T-helper 9 cell (primary cell): ENCODE results near the gene GADD45B.
"Not testable (repeated sequence)": the region's sequence is repeated elsewhere in the genome, so short reads cannot be mapped to it uniquely, and the experiment has no call there.

ENCODE experiments used
- DNase-seq: peaks from one replicate; pipeline ENCODE4 v3.0.0-alpha.2; 2020

The GADD45B gene

DNA sequence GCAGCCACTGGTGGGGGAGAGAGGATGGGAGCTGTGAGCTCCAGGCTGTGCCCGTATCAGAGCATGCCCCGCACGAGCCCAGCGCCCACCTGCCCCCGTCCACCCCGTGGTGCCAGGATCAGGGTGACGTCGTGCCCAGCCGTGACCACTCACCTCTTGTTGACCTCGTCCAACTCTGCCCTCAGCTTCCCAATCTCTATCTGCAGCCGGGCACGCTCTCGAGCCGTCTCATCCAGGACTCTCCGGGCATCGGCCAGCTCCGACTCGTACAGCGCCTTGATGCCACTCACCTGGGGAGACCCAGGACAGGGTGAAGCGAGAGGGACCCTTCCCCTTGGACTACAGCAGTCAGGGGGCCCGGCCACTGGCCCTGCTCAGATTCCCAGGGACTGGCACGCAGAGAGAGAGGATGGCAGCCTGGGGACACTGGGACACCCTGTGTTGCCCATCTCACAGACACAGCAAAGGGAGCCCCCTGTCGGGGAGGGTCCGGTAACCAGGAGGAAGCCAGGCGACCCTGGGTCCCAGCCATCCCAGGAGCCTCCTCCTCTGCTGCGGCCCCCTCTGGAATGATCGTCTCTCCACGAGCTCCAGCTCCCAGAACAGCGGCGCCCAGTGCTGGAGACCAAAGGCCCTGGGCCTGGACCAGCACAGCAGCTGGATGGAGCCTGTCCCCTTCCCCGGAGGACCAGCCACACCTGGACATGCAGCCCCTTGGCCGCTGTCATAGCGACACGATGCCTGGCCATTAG is 31.5 kb upstream of the GADD45B start:
- no peak for DNase-seq

DNA sequence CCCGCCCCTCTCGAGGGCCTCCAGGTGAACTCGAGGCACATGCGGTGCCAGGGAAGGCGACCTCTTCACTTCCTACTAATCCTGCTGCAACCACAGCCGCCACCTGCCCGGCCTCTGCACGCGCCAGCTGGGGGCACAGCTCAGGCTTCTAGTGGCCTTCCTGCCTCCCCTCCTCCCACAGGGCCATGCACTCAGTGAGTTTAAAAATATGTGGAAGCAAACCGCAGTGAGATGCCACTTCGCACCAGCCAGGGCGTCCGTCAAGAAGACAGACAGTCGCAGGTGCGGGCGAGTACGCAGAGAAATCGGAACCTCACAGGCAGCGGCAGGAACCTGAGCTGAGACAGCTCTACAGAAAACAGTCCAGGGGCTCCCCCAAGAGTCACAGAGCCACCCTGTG is 29.5 kb upstream of the GADD45B start:
- DNase-seq: no peak

DNA sequence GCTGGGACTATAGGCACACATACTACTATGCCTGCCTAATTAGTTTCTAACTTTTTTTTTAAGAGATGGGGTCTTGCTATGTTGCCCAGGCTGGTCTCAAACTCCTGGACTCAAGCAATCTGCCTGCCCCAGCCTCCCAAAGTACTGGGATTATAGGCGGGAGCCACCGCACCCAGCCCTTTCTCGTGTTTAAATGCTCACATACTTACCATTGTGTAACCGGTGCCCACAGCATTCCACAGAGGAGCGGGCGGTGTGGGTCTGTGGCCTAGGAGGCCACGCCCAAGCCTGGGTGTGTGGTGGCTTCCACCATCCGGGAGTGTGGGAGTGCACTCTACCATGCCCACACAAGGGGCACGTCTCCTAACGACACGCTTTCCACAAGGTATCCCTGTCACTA is 26.9 kb upstream of the GADD45B start:
- DNase-seq: no peak

DNA sequence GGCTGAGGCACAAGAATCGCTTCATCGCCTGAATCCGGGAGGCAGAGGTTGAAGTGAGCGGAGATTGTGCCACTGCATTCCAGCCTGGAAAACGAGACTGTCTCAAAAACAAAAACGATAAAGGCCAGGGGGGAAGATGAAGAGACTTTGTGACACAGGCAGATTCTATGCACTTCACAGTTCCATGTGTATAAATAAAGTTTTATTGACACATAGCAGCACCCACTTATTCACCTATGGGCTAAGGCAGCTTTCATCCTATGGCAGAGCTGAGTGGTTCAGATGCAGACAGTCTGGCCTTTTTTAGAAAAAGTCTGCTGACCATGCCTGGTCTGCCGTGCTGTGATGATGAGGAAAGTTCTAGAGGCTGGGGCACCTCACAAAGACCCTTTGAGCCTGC is 24.8 kb upstream of the GADD45B start:
- no peak for DNase-seq

DNA sequence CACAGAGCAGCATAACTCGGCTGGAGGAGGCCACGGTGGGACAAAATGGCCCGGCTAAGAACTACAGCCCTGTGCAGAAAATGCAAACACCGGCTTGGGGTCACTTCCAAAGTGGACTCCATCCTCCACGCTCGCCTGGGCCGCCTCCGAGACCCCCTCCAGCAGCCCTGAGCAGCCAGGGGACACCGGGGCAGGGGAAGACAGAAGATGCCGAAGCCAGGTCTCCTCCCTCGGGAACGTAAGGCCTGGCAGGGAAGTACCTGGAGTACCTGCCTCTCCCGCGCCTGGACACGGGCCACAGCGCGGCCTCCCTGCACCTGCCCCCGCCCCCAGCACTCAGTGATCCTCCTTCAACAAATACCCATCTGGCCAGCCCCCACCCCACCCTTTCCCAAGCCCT is 24.2 kb upstream of the GADD45B start:
- DNase-seq: no peak

DNA sequence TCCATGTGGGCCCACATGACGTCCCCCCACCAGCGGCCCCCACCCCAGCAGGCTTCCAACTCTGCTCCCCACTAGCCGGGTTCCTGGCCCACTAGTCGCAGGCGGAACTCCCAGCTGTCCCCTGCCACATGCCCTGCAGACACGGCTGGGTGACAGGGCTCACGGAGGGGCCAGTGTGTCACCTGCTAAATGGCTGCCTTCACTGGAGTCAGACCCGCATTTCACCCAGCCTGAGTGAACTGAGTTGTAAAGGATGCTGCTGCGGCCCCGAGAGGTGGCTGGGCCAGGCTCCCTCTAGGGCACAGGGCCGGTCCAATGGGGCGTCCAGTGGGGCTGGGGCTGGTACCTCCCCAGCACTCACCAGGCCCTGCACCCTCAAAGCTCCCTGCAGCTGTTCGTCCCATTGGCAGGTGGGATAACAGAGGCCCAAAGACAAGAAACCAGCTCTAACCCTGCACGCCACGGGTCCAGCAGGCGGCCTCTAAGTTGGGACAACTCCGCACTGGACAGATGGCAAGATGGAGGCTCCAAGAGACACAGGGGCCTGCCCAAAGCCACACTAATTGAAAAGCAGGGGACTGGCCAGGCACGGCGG is 22.4 kb upstream of the GADD45B start:
- no peak for DNase-seq

DNA sequence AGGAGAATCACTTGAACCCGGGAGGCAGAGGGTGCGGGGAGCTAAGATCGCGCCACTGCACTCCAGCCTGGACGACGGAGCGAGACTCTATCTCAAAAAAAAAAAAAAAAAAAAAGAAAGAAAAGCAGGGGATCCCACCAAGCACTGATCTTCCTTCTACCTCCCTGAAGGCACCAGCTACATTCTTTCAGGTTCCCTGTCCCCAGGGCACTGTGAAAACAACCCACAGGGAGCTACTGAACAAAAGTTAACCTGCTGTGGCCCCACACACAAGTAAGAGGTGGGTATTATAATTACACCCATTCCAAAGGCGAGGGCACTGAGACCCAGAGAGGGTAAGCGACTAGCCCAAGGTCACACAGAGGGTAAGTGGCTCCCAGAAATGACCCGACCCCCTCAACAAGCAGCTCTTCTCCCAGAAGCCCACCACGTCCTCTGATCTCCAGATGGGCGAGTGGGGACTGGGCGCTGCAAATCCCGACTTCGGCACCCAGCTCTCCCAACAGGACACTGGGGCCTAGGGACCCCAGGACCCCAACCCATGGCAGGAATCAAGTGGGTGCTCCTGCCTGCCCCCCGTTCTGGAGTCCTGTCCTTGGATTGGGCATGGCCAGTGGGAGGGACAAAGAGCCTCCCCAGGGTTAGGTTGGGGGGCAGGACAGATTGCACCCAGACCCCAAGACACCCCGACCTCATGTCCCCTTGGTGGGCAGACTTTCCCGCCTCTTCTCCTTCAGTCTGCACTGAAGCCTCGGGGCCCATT is 21.5 kb upstream of the GADD45B start:
- DNase-seq: no peak

DNA sequence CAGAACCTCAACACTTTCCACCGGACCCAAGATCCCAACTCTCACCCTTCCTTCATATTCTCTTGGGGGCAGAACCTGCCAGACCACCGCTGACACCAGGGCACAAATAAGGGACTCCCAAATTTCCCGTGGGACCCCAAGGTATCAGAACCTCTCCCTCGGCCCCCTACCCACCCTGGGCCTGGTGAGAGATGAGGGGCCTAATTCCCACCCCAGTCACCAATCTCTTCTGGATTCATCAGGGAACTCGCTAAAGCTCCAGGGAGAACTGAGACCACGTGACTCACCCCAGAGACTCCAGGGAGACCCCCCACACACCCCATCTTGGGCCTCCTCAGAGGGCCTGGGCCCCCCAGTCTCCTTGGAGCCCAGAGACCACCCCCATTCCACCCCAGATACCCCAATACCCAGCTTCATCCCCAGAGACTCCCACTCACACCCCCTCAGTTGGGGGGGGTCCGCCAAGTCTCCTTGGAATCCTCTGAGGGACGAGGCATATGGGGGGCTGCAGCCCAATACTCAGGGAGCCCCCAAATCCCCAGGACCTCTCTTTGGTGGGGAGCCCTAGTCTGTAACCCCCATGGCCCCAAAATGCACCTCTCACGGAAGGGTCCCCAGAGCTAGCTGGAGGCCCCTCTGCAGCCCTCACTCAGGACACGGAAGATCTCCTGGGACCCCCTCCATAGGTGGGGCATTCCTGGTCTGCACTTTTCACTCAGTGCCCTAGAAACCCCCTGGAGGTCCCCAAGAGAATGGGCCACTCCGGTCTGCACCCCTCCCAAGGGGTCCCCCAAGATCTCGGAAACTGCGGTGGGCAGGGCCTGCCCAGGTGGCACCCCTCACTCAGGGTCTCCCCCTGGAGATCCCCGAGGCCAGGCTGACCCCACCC is 20.7 kb upstream of the GADD45B start:
- DNase-seq: no peak

DNA sequence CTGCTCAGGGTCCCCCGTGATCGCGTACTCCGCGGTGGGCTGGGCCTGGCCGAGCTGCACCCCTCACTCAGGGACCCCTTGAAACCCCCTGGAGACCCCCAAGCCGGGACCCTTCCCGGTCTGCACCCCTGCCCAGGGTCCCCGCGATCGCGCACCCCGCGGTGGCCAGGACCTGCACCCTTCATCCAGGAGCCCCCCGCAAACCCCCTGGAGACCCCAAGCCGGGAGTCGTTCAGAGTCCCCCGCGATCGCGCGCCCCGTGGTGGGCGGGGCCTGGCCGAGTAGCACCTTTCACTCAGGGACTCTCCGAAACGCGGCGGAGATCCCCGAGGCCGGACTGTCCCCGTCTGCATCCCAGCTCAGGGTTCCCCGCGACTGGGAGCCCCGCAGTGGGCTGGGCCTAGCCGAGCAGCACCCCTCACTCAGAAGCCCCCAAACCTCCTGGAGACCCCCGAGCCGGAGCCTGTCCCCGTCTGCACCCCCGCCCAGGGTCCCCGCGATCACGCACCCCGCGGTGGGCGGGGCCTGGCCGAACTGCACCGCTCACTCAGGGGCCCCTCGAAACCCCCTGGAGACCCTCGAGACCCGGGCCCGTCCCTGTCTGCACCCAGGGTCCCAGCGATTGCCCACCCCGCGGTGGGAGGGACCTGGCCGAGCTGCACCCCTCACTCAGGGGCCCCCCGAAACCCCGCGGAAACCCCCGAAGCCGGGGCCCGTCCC is 19.9 kb upstream of the GADD45B start:
- peak; percentile 52 for DNase-seq

DNA sequence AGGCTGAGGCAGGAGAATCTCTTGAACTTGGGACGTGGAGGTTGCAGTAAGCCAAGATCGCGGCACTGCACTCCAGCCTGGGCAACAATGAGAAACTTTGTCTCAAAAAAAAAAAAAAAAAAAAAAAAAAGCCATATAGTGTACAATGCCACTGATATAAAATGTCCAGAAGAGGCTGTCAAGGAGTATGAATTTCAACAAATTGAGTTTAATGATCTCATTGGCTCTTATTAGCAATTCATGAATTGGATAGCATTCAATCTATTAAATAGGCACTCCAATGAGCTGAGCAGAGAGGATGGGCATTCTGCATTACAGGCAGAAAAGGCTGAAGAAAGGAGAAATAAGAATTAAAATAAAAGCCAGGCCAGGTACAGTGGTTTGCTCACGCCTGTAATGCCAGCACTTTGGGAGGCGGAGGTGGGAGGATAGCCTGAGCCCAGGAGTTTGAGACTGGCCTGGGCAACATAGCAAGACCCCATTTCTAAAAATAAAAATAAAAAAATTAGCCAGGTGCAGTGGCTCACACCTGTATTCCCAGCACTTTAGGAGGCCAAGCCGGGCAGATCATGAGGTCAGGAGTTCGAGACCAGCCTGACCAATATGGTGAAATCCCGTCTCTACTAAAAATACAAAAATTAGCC is 18.4 kb upstream of the GADD45B start:
- DNase-seq: no peak

DNA sequence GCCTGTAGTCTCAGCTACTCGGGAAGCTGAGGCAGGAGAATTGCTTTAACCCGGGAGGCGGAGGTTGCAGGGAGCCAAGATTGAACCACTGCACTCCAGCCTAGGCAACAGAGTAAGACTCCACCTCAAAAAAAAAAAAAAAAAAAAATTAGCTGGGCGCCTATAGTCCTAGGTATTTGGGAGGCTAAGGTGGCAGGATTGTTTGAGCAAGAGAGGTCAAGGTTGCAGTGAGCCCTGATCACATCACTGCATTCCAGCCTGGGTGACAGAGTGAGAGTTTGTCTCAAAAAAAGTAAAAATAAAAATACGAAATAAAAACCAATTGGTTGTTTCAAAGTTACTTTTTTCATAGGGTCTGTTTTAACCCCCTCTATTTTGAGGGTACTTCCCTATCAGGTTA is 17.9 kb upstream of the GADD45B start:
- no peak for DNase-seq

DNA sequence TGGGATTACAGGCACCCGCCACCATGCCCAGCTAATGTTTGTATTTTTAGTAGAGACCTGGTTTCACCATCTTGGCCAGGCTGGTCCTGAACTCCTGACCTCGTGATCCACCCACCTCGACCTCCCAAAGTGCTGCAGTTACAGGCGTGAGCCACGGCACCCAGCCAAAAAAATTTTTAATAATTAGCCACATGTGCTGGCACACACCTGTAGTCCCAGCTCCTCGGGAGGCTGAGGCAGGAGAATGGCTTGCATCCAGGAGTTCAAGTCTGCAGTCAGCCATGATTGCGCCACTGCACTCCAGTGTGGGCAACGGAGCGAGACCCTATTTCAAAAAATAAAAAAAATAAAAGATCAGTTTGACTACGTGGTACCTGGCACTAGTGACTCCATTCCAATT is 17.2 kb upstream of the GADD45B start:
- DNase-seq: not testable (repeated sequence)

DNA sequence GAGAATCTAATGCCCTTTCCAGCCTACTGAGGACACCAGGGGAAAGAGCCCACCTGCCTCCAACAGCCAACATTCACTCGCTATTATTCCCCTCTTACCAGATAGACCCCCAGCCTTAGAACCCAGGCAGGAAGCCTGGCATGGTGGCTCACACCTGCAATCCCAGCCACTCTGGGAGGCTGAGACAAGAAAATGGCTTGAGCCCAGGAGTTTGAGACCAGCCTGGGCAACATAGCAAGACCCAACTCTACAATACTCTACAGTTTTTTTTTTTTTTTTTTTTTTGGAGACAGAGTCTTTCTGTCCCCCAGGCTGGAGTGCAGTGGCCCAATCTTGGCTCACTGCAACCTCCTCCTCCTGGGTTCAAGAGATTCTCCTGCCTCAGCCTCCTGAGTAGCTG is 15.7 kb upstream of the GADD45B start:
- no peak for DNase-seq

DNA sequence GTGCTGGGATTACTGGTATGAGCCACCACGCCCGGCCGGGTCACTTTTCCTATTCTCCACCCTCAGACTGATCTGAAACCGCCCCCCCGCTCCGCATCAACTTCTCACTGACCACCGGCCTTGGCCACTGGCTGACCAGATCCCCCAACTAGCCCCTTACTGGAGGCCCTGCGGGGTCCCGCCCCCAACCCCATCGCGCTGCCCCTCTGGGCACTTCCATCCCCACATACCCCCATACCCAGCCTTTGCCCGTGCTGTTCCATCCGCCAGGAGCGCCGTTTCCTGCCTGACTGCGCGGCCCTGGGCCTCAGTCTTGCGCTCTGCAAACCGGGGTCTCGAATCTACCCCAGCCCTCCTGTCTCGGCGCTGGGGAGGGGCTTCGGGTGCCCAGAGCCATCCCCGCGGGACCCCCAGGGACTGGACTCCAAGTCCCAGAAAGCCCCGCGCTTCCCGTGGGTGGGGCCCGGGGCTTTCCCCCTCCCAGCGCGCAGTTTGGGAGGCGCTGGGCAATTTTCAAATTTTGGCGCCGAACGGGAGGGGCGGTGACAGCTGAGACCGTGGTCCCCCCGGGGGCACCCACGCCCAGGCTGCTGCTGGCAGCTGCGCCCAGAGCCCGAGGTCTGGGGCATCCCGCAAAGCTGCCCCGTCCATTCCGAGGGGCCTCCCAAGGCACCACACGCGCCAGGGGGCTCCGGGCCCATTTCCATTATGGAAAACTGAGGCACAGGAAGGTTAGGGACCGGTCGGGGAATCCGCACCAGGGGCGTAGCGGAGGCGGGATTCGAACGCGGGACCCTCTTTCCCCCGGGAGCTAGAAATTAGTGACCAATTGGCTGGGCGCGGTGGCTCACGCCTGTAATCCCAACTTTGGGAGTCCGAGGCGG is 13.9 kb upstream of the GADD45B start:
- DNase-seq: peak; percentile 28

DNA sequence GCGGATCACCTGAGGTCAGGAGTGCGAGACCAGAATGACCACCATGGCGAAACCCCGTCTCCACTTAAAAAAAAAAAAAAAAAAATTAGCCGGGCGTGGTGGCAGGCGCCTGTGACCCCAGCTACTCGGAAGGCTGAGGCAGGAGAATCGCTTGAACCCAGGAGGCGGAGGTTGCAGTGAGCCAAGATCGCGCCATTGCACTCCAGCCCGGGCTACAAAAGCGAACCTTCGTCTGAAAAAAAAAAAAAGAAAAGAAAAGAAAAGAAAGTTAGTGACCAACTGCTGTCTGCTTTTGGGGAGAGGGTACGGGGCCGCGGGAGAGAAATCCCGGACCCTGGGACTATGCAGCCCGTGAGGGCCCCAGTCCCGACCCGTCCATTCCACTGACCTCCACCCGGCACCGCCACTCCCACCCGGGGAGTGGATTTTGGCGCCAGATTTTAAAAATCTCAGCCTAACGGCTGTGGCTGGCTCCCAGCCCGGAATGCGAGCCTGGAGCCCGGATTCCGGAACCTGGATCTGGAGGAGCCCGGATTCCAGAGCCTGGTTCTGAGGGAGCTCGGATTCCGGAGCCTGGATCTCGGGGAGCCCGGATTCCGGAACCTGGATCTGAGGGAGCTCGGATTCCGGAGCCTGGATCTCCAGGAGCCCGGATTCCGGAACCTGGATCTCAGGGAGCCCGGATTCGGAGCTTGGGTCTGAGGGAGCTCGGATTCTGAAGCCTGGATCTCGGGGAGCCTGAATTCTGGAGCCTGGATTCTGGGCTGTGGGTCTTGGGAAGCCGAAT is 13.1 kb upstream of the GADD45B start:
- DNase-seq: no peak

DNA sequence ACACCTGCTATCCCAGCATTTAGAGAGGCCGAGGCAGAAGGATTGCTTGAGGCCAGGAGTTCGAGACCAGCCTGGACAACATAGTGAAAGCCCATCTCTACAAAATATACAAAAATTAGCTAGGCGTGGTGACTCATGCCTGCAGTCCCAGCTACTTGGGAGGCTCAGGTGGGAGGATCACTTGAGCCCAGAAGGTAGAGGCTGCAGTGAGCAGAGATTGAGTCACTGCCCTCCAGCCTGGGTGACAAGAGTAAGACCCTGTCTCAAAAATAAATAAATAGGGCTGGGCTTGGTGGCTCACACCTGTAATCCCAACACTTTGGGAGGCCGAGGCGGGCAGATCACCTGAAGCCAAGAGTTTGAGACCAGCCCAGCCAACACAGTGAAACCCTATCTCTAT is 12.2 kb upstream of the GADD45B start:
- not testable (repeated sequence) for DNase-seq

DNA sequence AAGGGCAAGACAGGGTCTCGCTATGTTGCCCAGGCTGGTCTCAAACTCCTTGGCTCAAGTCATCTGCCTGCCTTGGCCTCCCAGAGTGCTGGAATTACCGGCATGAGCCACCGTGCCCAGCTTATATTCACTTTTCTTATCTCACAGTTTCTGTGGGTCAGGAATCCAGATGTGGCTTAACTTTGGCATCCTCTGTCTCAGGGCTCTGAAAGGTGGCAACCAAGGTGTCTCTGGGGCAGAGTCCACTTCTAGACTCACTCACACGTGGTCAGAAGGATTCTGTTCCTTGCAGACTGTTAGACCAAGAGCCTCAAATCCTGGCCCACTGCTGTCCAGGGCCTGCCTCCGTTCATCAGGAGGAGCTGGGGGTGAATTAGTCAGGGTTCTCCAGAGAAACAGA is 11.5 kb upstream of the GADD45B start:
- no peak for DNase-seq

DNA sequence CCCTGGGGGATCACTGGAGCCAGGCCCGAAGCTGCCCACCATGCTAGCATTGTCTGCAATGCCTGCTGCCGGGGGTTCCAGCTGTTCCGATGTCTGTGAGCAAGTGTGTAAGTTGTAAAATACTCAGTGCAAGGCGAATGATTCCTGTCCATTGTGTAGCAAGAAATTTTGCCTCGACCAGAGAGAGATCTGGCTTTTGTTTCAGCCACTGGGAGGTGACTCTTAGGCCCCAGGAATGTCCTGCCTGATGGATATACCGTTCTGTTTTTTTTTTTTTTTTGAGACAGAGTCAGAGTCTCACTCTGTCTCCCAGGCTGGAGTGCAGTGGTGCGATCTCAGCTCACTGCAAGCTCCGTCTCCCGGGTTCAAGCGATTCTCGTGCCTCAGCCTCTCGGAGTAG is 7.3 kb upstream of the GADD45B start:
- DNase-seq: no peak

DNA sequence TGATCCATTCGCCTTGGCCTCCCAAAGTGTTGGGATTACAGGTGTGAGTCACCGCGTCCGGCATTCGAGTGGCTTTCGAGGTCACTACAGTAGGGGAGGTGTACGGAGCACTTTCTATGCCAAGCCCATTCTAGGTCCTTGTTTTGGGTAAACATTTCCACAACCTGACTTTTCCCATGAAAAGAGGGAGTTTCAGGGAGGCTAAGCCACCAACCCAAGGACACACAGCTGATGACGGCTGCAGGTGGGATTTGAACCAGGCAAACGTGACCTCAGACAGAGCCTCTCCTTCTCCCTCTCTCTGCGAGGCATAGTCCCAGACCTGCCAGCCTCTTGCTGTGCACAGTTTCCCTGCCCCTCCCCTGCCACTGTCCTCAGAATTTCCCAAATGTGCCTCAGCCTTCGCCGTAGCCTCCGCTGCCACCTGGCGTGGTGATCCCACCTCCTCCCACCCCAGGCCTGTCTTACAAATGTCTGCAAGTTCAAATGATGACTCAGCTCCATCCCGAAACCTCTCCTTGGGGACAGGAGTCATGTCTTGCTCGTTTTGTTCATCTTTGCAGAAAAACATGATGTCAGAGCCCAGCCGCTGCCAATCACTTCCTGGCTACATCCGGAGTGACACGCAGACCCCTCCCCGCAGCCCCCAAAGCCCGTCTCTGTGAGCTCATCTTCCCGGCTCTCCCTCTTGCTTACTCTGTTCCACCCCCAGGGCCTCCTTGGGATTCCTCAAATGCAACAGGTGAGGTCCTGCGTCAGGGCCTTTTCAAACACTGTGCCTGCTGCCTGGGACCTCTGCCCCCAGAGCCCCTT is 6.6 kb upstream of the GADD45B start:
- DNase-seq: no peak
